OCI-LY7 (cell line): ENCODE results near the gene PALD1. TPM values are rescaled to one million over a fixed set of nuclear protein-coding genes. Genes with fewer than 3 reads are reported as not detected.

ENCODE experiments used
- BruUV-seq: library from RNA; stranded (reverse); fragments of 400-500 nt; replicated peaks from 2 replicates; lab custom pipeline; 2021; lab: Mats Ljungman, UMichigan
- CTCF ChIA-PET: fragments of 300-600 bp; sonication (Branson Sonifier 250); formaldehyde crosslinking; loops from one replicate; lab custom pipeline; 2022; ENCODE audit warnings: antibody characterized with exemption; ENCODE audit not compliant: unreplicated experiment; lab: Charles Lee
- POLR2A ChIA-PET: fragments of 300-600 bp; sonication (Branson Sonifier 250); formaldehyde crosslinking; loops from one replicate; lab custom pipeline; 2022; ENCODE audit warnings: antibody characterized with exemption; lab: Charles Lee
- DNase-seq: peaks from one replicate; pipeline ENCODE4 v3.0.0-alpha.2; 2015; ENCODE audit warnings: low spot score
- H2AFZ ChIP-seq: fragments of 200-600 bp; sonication (generic), shearing (Covaris generic); 2 replicates; pipeline ENCODE4 v1.6.1; 2014; ENCODE audit warnings: mild to moderate bottlenecking, antibody characterized with exemption, low read length, moderate library complexity
- H3K27ac ChIP-seq: fragments of 200-600 bp; sonication (generic); 2 replicates; pipeline ENCODE4 v1.5.1; 2014; ENCODE audit warnings: mixed run types, low read depth, mild to moderate bottlenecking, moderate library complexity, low read length, inconsistent platforms; ENCODE audit not compliant: poor library complexity, severe bottlenecking
- H3K36me3 ChIP-seq: fragments of 200-600 bp; sonication (generic); 2 replicates; pipeline ENCODE4 v1.6.1; 2014; ENCODE audit warnings: mild to moderate bottlenecking, antibody characterized with exemption, low read length, moderate library complexity, mixed read lengths; ENCODE audit not compliant: insufficient read depth
- H3K4me1 ChIP-seq: fragments of 200-600 bp; sonication (generic); 2 replicates; pipeline ENCODE4 v1.5.1; 2014; ENCODE audit warnings: mild to moderate bottlenecking, low read length; ENCODE audit not compliant: insufficient read depth, poor library complexity, severe bottlenecking
- H3K4me2 ChIP-seq: fragments of 200-600 bp; sonication (generic); 2 replicates; pipeline ENCODE4 v1.6.1; 2014; ENCODE audit warnings: mild to moderate bottlenecking, low read length
- H3K4me3 ChIP-seq: fragments of 200-600 bp; sonication (generic); 2 replicates; pipeline ENCODE4 v1.5.1; 2014; ENCODE audit warnings: mild to moderate bottlenecking, low read depth, low read length; ENCODE audit not compliant: poor library complexity, severe bottlenecking
- H3K79me2 ChIP-seq: fragments of 200-600 bp; sonication (generic); 2 replicates; pipeline ENCODE4 v1.6.1; 2016; ENCODE audit warnings: low read depth, mild to moderate bottlenecking, low read length, moderate library complexity, mixed read lengths; ENCODE audit not compliant: insufficient read depth
- H3K9me2 ChIP-seq: fragments of 200-600 bp; sonication (generic); 2 replicates; pipeline ENCODE4 v1.6.1; 2016; ENCODE audit warnings: mild to moderate bottlenecking, low read length, mixed read lengths; ENCODE audit not compliant: insufficient read depth
- H3K9me3 ChIP-seq: fragments of 200-600 bp; sonication (generic); 2 replicates; pipeline ENCODE4 v1.6.1; 2014; ENCODE audit warnings: mild to moderate bottlenecking, mixed run types, low read length, mixed read lengths
- H4K20me1 ChIP-seq: fragments of 200-600 bp; sonication (generic); 2 replicates; pipeline ENCODE4 v1.6.1; 2014; ENCODE audit warnings: mild to moderate bottlenecking, antibody characterized with exemption, low read length, moderate library complexity, mixed read lengths; ENCODE audit not compliant: insufficient read depth
- EZH2phosphoT487 ChIP-seq: fragments of 200-600 bp; sonication (generic); IDR thresholded peaks from 2 replicates; pipeline ENCODE4 v1.6.1; 2018; ENCODE audit warnings: low read depth, borderline replicate concordance, mild to moderate bottlenecking, mixed run types, antibody characterized with exemption, low read length, moderate library complexity, mixed read lengths
- intact Hi-C: fragments of 100-400 bp; cut with micrococcal nuclease; formaldehyde crosslinking; loops from one replicate; pipeline ENCODE4 v1.10.0; 2022; ENCODE audit not compliant: unreplicated experiment
- total RNA-seq, 2 experiments: library from RNA; depleted of rRNA in 1 of 2; stranded (reverse); fragments of >200 nt in 1 of 2; shearing (Covaris generic) in 1 of 2; gene quantifications; 2 replicates each; pipeline ENCODE4 v1.2.3, GENCODE V29; 2014 to 2022
- TF ChIP-seq, protein P1 (sequence below): fragments of 200-600 bp; sonication (generic); conservative IDR thresholded peaks from 2 replicates; pipeline ENCODE4 v1.5.1; 2014; ENCODE audit warnings: mild to moderate bottlenecking, antibody characterized with exemption, low read length, moderate library complexity, mixed read lengths

Gene PALD1
- total RNA-seq, 2 experiments from 2014 or later: 52.7 to 66.7 TPM

DNA sequence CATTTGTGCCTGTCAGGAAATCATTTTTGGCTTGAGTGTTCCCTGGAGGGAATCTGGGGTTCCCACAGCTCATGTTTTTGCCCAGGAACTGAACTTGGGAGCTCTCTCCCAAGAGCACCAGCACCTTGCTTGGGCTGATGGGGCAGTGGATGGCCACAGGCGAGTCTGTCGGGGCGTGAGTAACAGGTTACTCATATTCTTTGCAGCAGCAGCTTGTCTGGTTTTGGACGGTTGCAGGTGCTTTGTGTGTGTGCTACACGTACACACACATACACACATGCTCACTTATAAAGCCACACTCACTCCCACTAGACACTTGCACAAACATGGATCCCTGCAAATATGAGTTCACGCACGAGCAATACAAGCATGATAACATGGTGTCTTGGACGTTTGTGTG is 2.9 kb upstream of the PALD1 start:
- peaks cover 13% of the 10 kb centered on the region for H3K36me3 ChIP-seq
- H3K79me2 ChIP-seq: peaks cover 19% of the 10 kb centered on the region
- H3K27ac ChIP-seq: no peak overlapping the region
- no peak for DNase-seq
- no peaks in the 10 kb centered on the region for H3K9me3 ChIP-seq
- H3K4me2 ChIP-seq: no peak overlapping the region
- H4K20me1 ChIP-seq: peaks cover 3% of the 10 kb centered on the region; the same call in 1 of the 2 replicates
- peaks cover 39% of the 10 kb centered on the region for H3K4me1 ChIP-seq
- no TSS peak for BruUV-seq
- intact Hi-C loops: no loop called here
- TF ChIP-seq, protein P1, sequence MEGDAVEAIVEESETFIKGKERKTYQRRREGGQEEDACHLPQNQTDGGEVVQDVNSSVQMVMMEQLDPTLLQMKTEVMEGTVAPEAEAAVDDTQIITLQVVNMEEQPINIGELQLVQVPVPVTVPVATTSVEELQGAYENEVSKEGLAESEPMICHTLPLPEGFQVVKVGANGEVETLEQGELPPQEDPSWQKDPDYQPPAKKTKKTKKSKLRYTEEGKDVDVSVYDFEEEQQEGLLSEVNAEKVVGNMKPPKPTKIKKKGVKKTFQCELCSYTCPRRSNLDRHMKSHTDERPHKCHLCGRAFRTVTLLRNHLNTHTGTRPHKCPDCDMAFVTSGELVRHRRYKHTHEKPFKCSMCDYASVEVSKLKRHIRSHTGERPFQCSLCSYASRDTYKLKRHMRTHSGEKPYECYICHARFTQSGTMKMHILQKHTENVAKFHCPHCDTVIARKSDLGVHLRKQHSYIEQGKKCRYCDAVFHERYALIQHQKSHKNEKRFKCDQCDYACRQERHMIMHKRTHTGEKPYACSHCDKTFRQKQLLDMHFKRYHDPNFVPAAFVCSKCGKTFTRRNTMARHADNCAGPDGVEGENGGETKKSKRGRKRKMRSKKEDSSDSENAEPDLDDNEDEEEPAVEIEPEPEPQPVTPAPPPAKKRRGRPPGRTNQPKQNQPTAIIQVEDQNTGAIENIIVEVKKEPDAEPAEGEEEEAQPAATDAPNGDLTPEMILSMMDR: no peak
- no peak for TF ChIP-seq EZH2phosphoT487
- ChIA-PET POLR2A (interaction anchor here (0.6 kb wide), 1 partner anchor 26 kb away, joined by 4 read pairs; no protein-coding TSS in a partner anchor), CTCF (interaction anchor here (0.6 kb wide), 1 partner anchor 22 kb away, joined by 3 read pairs; no protein-coding TSS in a partner anchor)
- H3K4me3 ChIP-seq: no peak overlapping the region
- no peak overlapping the region for H2AFZ ChIP-seq
- no peaks in the 10 kb centered on the region for H3K9me2 ChIP-seq

DNA sequence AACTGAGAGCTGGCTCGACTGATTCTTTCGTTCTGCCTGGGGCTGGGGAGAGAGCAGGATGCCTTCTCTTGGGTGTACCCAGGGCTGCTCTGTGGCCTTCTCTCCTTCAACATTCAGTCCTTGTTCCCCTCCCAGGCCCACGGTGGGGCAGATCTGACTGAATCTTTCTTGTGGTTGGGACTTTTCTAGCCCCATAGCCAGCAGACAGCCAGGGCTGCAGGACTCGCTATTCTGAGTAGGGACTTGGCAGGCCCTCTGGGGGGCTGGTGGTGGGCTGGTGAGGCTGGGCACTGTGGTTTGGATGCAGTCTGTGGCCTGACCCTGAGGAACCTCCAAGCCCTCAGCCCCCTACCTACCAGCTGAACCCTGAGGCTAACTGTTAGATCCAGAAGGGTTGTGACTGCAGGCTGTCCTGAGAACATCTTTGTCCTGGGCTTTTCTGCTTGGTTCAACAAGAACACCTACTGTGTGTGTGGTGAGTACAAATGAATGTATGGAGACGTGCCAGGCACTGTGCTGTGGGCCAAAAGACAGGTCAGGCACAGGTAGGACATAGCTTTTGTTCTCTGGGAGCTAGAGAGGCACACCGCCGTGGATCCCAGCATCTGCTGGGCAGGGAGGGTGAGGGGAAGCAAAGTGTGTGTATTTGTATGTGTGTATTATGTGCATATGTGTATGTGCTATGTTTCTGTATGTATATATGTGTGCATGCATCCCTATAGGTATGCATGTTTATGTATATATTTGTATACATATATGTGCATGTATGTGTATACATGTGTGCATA is 2.1 kb upstream of the PALD1 start:
- no peaks in the 10 kb centered on the region for H3K9me2 ChIP-seq
- peaks cover 21% of the 10 kb centered on the region for H3K36me3 ChIP-seq
- H4K20me1 ChIP-seq: peaks cover 11% of the 10 kb centered on the region; the same call in 1 of the 2 replicates
- ChIA-PET CTCF (no interaction called here), POLR2A (interaction anchor here (1.0 to 5.8 kb wide), 4 partner anchors 10 to 67 kb away, joined by 4 to 35 read pairs (median 6); no protein-coding TSS in a partner anchor)
- peaks cover 27% of the 10 kb centered on the region for H3K79me2 ChIP-seq
- H3K4me3 ChIP-seq: no peak overlapping the region
- H3K4me2 ChIP-seq: peak overlapping the region; percentile 82; the same call in 1 of the 2 replicates
- no peak overlapping the region for H3K27ac ChIP-seq
- TF ChIP-seq, protein P1: no peak
- no peak for TF ChIP-seq EZH2phosphoT487
- intact Hi-C loops: no loop called here
- no peak for DNase-seq
- no peak overlapping the region for H2AFZ ChIP-seq
- no peaks in the 10 kb centered on the region for H3K9me3 ChIP-seq
- no TSS peak for BruUV-seq
- peaks cover 47% of the 10 kb centered on the region for H3K4me1 ChIP-seq
